T-helper 2 cell treated with Interferon-gamma antibody and Interleukin-4, amounts not matched to agents 5 μg/mL and 100 μg/mL, for 36 hours (primary cell): Measurements from ENCODE around the gene ZFYVE28.

Experiments
- DNase-seq: peaks from one replicate; pipeline ENCODE4 v3.0.0; 2021; ENCODE audit warnings: low spot score
- H3K27ac Mint-ChIP-seq: one replicate; pipeline ENCODE4 v1.8.0; 2021; ENCODE audit warnings: mild to moderate bottlenecking, mixed read lengths
- H3K27me3 Mint-ChIP-seq: one replicate; pipeline ENCODE4 v1.8.0; 2021; ENCODE audit warnings: low read depth, mixed read lengths
- H3K36me3 Mint-ChIP-seq: one replicate; pipeline ENCODE4 v1.8.0; 2021; ENCODE audit warnings: low read depth, mixed read lengths
- H3K4me1 Mint-ChIP-seq: one replicate; pipeline ENCODE4 v1.8.0; 2021; ENCODE audit warnings: low read depth, mixed read lengths
- H3K4me3 Mint-ChIP-seq: one replicate; pipeline ENCODE4 v1.8.0; 2022; ENCODE audit warnings: mild to moderate bottlenecking, moderate library complexity, mixed read lengths
- H3K9me3 Mint-ChIP-seq: one replicate; pipeline ENCODE4 v1.8.0; 2021; ENCODE audit warnings: mixed read lengths

The ZFYVE28 gene

GRCh38 chr4:2350982-2351381, 67.5 kb downstream of the ZFYVE28 start:
- H3K4me3 Mint-ChIP-seq, result no peak overlapping the region
- H3K27ac Mint-ChIP-seq, result no peak overlapping the region
- DNase-seq, result no peak

GRCh38 chr4:2348786-2349185, 69.7 kb downstream of the ZFYVE28 start:
- Mint-ChIP-seq H3K36me3 (no peaks in the 10 kb centered on the region), H3K4me1 (no peaks in the 10 kb centered on the region), H3K4me3 (no peak overlapping the region), H3K9me3 (peaks cover 9% of the 10 kb centered on the region), H3K27me3 (peaks cover 12% of the 10 kb centered on the region), H3K27ac (no peak overlapping the region)
- DNase-seq, result no peak

More at GRCh38 chr4:2350982-2351381, 67.5 kb downstream of the ZFYVE28 start:
- Mint-ChIP-seq H3K27me3 (peaks cover 7% of the 10 kb centered on the region), H3K36me3 (no peaks in the 10 kb centered on the region), H3K9me3 (peaks cover 9% of the 10 kb centered on the region), H3K4me1 (peaks cover 3% of the 10 kb centered on the region)

- Mint-ChIP-seq H3K27me3 (peaks cover 12% of the 10 kb centered on the region), H3K27ac (no peak overlapping the region), H3K4me1 (no peaks in the 10 kb centered on the region), H3K36me3 (no peaks in the 10 kb centered on the region), H3K9me3 (peaks cover 9% of the 10 kb centered on the region), H3K4me3 (no peak overlapping the region)
- no peak for DNase-seq
Observed at GRCh38 chr4:2347190-2347589, 71.3 kb downstream of the ZFYVE28 start.

- DNase-seq, result no peak
- H3K27me3 Mint-ChIP-seq, result peaks cover 9% of the 10 kb centered on the region
- no peak overlapping the region for H3K27ac Mint-ChIP-seq
- H3K4me1 Mint-ChIP-seq, result no peaks in the 10 kb centered on the region
- H3K4me3 Mint-ChIP-seq, result no peak overlapping the region
- H3K36me3 Mint-ChIP-seq, result no peaks in the 10 kb centered on the region
- H3K9me3 Mint-ChIP-seq, result peaks cover 9% of the 10 kb centered on the region
Observed at GRCh38 chr4:2343476-2343875, 75.0 kb downstream of the ZFYVE28 start.

- Mint-ChIP-seq H3K27ac (no peak overlapping the region), H3K4me3 (no peak overlapping the region), H3K9me3 (peaks cover 7% of the 10 kb centered on the region), H3K27me3 (peaks cover 9% of the 10 kb centered on the region), H3K36me3 (no peaks in the 10 kb centered on the region), H3K4me1 (no peaks in the 10 kb centered on the region)
- DNase-seq, result no peak
Observed at GRCh38 chr4:2341911-2342652, 76.4 kb downstream of the ZFYVE28 start.

- no peak overlapping the region for H3K4me3 Mint-ChIP-seq
- DNase-seq, result no peak
- peaks cover 5% of the 10 kb centered on the region for H3K27me3 Mint-ChIP-seq
Observed at GRCh38 chr4:2341261-2341841, 77.1 kb downstream of the ZFYVE28 start.

GRCh38 chr4:2340272-2341061, 78.0 kb downstream of the ZFYVE28 start:
- no peaks in the 10 kb centered on the region for H3K9me3 Mint-ChIP-seq
- no peak for DNase-seq
- H3K4me1 Mint-ChIP-seq, result no peaks in the 10 kb centered on the region
- no peak overlapping the region for H3K27ac Mint-ChIP-seq
- no peaks in the 10 kb centered on the region for H3K36me3 Mint-ChIP-seq
- no peak overlapping the region for H3K4me3 Mint-ChIP-seq
- peaks cover 5% of the 10 kb centered on the region for H3K27me3 Mint-ChIP-seq

More at GRCh38 chr4:2341261-2341841, 77.1 kb downstream of the ZFYVE28 start:
- Mint-ChIP-seq H3K27ac (no peak overlapping the region), H3K9me3 (peaks cover under 1% of the 10 kb centered on the region), H3K4me1 (no peaks in the 10 kb centered on the region), H3K36me3 (no peaks in the 10 kb centered on the region)

GRCh38 chr4:2339458-2340271, 78.8 kb downstream of the ZFYVE28 start:
- H3K4me3 Mint-ChIP-seq, result no peak overlapping the region
- DNase-seq, result no peak
- no peaks in the 10 kb centered on the region for H3K9me3 Mint-ChIP-seq
- H3K27ac Mint-ChIP-seq, result no peak overlapping the region
- no peaks in the 10 kb centered on the region for H3K4me1 Mint-ChIP-seq
- H3K27me3 Mint-ChIP-seq, result peaks cover 2% of the 10 kb centered on the region
- no peaks in the 10 kb centered on the region for H3K36me3 Mint-ChIP-seq

- Mint-ChIP-seq H3K27ac (no peak overlapping the region), H3K4me3 (no peak overlapping the region), H3K27me3 (peaks cover under 1% of the 10 kb centered on the region), H3K36me3 (no peaks in the 10 kb centered on the region), H3K9me3 (no peaks in the 10 kb centered on the region), H3K4me1 (no peaks in the 10 kb centered on the region)
- peak; percentile 3 for DNase-seq
Observed at GRCh38 chr4:2338754-2339457, 79.5 kb downstream of the ZFYVE28 start.

GRCh38 chr4:2337896-2338295, 80.5 kb downstream of the ZFYVE28 start:
- Mint-ChIP-seq H3K27me3 (no peaks in the 10 kb centered on the region), H3K27ac (no peak overlapping the region)

GRCh38 chr4:2337131-2337723, 81.2 kb downstream of the ZFYVE28 start:
- Mint-ChIP-seq H3K27me3 (no peaks in the 10 kb centered on the region), H3K36me3 (no peaks in the 10 kb centered on the region), H3K9me3 (no peaks in the 10 kb centered on the region), H3K4me1 (no peaks in the 10 kb centered on the region), H3K4me3 (no peak overlapping the region), H3K27ac (no peak overlapping the region)
- DNase-seq, result peak; percentile 1

More at GRCh38 chr4:2337896-2338295, 80.5 kb downstream of the ZFYVE28 start:
- H3K9me3 Mint-ChIP-seq, result no peaks in the 10 kb centered on the region
- no peaks in the 10 kb centered on the region for H3K36me3 Mint-ChIP-seq
- no peak overlapping the region for H3K4me3 Mint-ChIP-seq
- no peaks in the 10 kb centered on the region for H3K4me1 Mint-ChIP-seq
- peak; percentile 0 for DNase-seq

GRCh38 chr4:2336659-2337058, 81.8 kb downstream of the ZFYVE28 start:
- DNase-seq, result no peak
- H3K4me1 Mint-ChIP-seq, result no peaks in the 10 kb centered on the region
- H3K27me3 Mint-ChIP-seq, result no peaks in the 10 kb centered on the region

GRCh38 chr4:2335729-2336101, 82.7 kb downstream of the ZFYVE28 start:
- Mint-ChIP-seq H3K27ac (no peak overlapping the region), H3K4me3 (no peak overlapping the region), H3K4me1 (no peaks in the 10 kb centered on the region), H3K27me3 (no peaks in the 10 kb centered on the region), H3K9me3 (no peaks in the 10 kb centered on the region), H3K36me3 (no peaks in the 10 kb centered on the region)
- DNase-seq, result peak; percentile 0

More at GRCh38 chr4:2336659-2337058, 81.8 kb downstream of the ZFYVE28 start:
- Mint-ChIP-seq H3K4me3 (no peak overlapping the region), H3K27ac (no peak overlapping the region), H3K36me3 (no peaks in the 10 kb centered on the region), H3K9me3 (no peaks in the 10 kb centered on the region)
